Uterus (tissue), 4 donors: Measurements from ENCODE around the gene SSC4D. TPM values are rescaled to one million over a fixed set of nuclear protein-coding genes. Genes with fewer than 3 reads are reported as not detected.
A peak's percentile ranks its signal among the peaks of the same experiment; 100 is the strongest.
"Not testable (repeated sequence)": the region's sequence is repeated elsewhere in the genome, so short reads cannot be mapped to it uniquely, and the experiment has no call there.

Source experiments
- DNase-seq, 2 donors: peaks; one replicate each; pipeline ENCODE4 v3.0.0-alpha.2; 2019 to 2020
- H3K27ac ChIP-seq, 2 donors: fragments of 200-600 bp; sonication (generic); 1 replicate in 1 of 2; 2 replicates in 1 of 2; pipeline ENCODE4 v1.5.1; 2016 to 2018
- H3K27me3 ChIP-seq, 2 donors: fragments of 200-600 bp; sonication (generic); one replicate each; pipeline ENCODE4 v1.5.1; 2018 to 2019; ENCODE audit warnings: control low read depth in 1 of 2
- H3K36me3 ChIP-seq, 2 donors: fragments of 200-600 bp; sonication (generic); one replicate each; pipeline ENCODE4 v1.5.1; 2019; ENCODE audit warnings: control low read depth in 1 of 2
- H3K4me1 ChIP-seq, 2 donors: fragments of 200-600 bp; sonication (generic); one replicate each; pipeline ENCODE4 v1.5.1; 2018 to 2019; ENCODE audit warnings: control low read depth in 1 of 2
- H3K4me3 ChIP-seq, 2 donors: fragments of 200-600 bp; sonication (generic); 1 replicate in 1 of 2; 2 replicates in 1 of 2; pipeline ENCODE4 v1.5.1; 2018 to 2019; ENCODE audit warnings: mild to moderate bottlenecking in 1 of 2
- H3K9me3 ChIP-seq, 2 donors: fragments of 200-600 bp; sonication (generic); one replicate each; pipeline ENCODE4 v1.5.1; 2019; ENCODE audit warnings: control low read depth in 1 of 2
- CTCF ChIP-seq, 4 experiments: fragments of 200-600 bp in 2 of 4; fragments of 450-650 bp in 2 of 4; sonication (generic) in 2 of 4; IDR thresholded peaks; one replicate each; pipeline ENCODE4 v1.5.1; 2016 to 2019; ENCODE audit warnings: antibody characterized with exemption in 4 of 4, mild to moderate bottlenecking in 2 of 4, moderate library complexity in 1 of 4
- POLR2A ChIP-seq, 2 donors: fragments of 450-650 bp; IDR thresholded peaks; one replicate each; pipeline ENCODE4 v1.6.1; 2016; ENCODE audit warnings: antibody characterized with exemption in 2 of 2, mild to moderate bottlenecking in 1 of 2, moderate library complexity in 1 of 2
- intact Hi-C: fragments of 100-400 bp; cut with DNase I; formaldehyde crosslinking; loops from one replicate; pipeline ENCODE4 v1.15.1; 2023; ENCODE audit warnings: low total_unique reads
- total RNA-seq, 4 donors: library from RNA; depleted of rRNA in 3 of 4; stranded (reverse); fragments of >200 nt in 3 of 4; gene quantifications; one replicate each; pipeline versions ENCODE4 v1.1.0 to v1.2.4, GENCODE V29; 2014 to 2023
- donor health status: DM: yes; HTN: yes; CAD: no.

SSC4D gene
- total RNA-seq, 4 donors from 2014 or later, result 0.37 to 1.0 TPM; not detected in 2

DNA sequence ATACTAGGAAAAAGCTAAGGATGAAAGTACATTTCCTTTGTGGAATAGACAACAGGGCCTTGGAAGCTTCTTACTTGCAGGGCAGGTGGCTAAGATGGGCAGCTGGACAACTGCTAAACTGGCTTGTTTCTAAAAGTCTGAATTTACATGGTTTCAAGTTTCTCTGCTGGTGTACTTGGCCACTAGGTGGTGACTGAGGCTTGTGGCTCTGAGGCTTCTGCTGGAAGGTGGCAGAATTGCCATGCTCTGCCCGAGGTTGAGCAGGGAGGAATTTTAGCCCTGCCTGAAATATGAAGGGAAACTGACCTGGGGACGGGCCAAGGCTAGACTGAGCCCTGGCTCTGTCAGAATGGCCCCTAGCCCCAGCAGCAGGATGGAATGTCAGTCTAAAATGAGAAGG lies 28.4 kb upstream of the SSC4D start:
- peak; percentile 43 to 64 (median 55) for TF ChIP-seq CTCF (IDR thresholded peaks at IDR 0.05)
- H3K36me3 ChIP-seq, H3K27me3 ChIP-seq: not testable (repeated sequence)

GRCh38 chr7:76430836-76431235 lies 21.3 kb upstream of the SSC4D start:
- H3K27me3 ChIP-seq, result no peaks in the 10 kb centered on the region
- no peak for TF ChIP-seq CTCF (IDR thresholded peaks at IDR 0.05)
- no peak for TF ChIP-seq POLR2A (IDR thresholded peaks at IDR 0.05)
- intact Hi-C loops, result no loop called here
- no peak overlapping the region for H3K27ac ChIP-seq
- H3K36me3 ChIP-seq, result no peaks in the 10 kb centered on the region
- H3K4me3 ChIP-seq, result no peak overlapping the region
- no peak for DNase-seq
- H3K9me3 ChIP-seq, result no peaks in the 10 kb centered on the region
- H3K4me1 ChIP-seq, result no peaks in the 10 kb centered on the region

More for the DNA sequence above, 28.4 kb upstream of the SSC4D start:
- intact Hi-C loops, H3K4me1 ChIP-seq, H3K4me3 ChIP-seq, H3K9me3 ChIP-seq, H3K27ac ChIP-seq: not testable (repeated sequence)
- DNase-seq, result peak; percentile 55 to 58

DNA sequence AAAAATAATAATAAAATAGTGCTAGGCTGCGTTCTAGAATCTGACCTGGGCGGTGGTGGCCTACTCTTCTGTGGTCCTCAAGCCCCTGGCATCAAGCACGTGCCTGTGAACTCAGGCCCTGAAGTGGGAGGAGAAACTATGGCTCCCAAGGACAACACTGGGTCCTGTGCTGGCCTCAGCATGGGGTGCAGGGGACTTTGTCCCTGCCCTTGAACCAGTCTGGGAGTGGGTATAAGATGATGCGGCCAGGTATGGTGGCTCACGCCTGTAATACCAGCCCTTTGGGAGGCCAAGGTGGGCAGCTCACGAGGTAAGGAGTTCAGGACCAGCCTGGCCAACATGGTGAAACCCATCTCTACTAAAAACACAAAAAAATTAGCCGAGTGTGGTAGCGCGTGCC lies 20.7 kb upstream of the SSC4D start:
- Histone ChIP-seq H3K4me3 (no peak overlapping the region), H3K27me3 (no peaks in the 10 kb centered on the region), H3K36me3 (no peaks in the 10 kb centered on the region), H3K9me3 (no peaks in the 10 kb centered on the region), H3K4me1 (no peaks in the 10 kb centered on the region), H3K27ac (no peak overlapping the region)
- intact Hi-C loops, result no loop called here
- TF ChIP-seq POLR2A (IDR thresholded peaks at IDR 0.05), result no peak
- no peak for TF ChIP-seq CTCF (IDR thresholded peaks at IDR 0.05)
- peak in 1 of 2 donors; percentile 1 for DNase-seq

GRCh38 chr7:76428868-76429805 lies 19.6 kb upstream of the SSC4D start:
- Histone ChIP-seq H3K36me3 (no peaks in the 10 kb centered on the region), H3K4me3 (no peak overlapping the region), H3K9me3 (no peaks in the 10 kb centered on the region), H3K4me1 (no peaks in the 10 kb centered on the region), H3K27ac (no peak overlapping the region), H3K27me3 (no peaks in the 10 kb centered on the region)
- TF ChIP-seq POLR2A (IDR thresholded peaks at IDR 0.05) (no peak), CTCF (IDR thresholded peaks at IDR 0.05) (no peak)
- intact Hi-C loops, result no loop called here
- no peak for DNase-seq

DNA sequence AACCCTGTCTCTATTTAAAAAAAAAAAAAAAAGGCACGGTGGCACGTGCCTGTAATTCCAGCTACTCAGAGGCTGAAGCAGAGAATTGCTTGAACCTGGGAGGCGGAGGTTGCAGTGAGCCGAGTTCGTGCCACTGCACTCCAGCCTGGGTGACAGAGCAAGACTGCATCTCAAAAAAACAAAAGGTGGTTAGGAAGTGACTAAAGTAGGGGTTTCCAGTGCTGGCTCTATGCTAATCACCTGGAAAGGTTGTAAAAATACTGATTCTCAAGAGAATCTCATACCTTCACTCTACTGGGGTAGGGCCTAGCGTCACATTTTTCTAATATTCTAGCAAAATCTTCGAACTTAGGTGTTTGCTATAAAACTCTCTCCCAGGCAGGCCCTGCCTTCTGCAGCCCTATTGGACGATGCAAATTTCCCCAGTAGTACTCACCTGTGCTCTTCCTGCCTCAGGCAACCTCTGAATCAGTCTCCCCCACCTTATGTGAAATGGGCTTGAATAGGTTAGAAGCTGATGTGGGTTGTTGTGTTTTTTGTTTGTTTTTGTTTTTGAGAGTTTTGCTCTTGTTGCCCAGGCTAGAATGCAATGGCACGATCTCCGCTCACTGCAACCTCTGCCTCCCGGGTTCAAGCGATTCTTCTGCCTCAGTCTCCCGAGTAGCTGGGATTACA lies 18.8 kb upstream of the SSC4D start:
- TF ChIP-seq CTCF (IDR thresholded peaks at IDR 0.05) (no peak), POLR2A (IDR thresholded peaks at IDR 0.05) (no peak)
- Histone ChIP-seq H3K27me3 (no peaks in the 10 kb centered on the region), H3K27ac (no peak overlapping the region), H3K36me3 (no peaks in the 10 kb centered on the region), H3K4me1 (no peaks in the 10 kb centered on the region), H3K4me3 (no peak overlapping the region), H3K9me3 (no peaks in the 10 kb centered on the region)
- intact Hi-C loops, result no loop called here
- no peak for DNase-seq
